Nephron (organoid): ENCODE results near the gene ARFGAP3.
A peak's percentile ranks its signal among the peaks of the same experiment; 100 is the strongest.

Source experiments
- H3K27ac Mint-ChIP-seq, 3 experiments: 2 replicates each; pipeline ENCODE4 v1.8.0; 2020; ENCODE audit warnings: mixed read lengths in 3 of 3, mild to moderate bottlenecking in 2 of 3, moderate library complexity in 1 of 3
- H3K27me3 Mint-ChIP-seq: 2 replicates; pipeline ENCODE4 v1.8.0; 2021; ENCODE audit warnings: low read depth, mild to moderate bottlenecking, moderate library complexity, mixed read lengths
- H3K36me3 Mint-ChIP-seq: 2 replicates; pipeline ENCODE4 v1.8.0; 2020; ENCODE audit warnings: low read depth, mixed read lengths
- H3K4me1 Mint-ChIP-seq: 2 replicates; pipeline ENCODE4 v1.8.0; 2020; ENCODE audit warnings: mixed read lengths
- H3K4me3 Mint-ChIP-seq, 3 experiments: 2 replicates each; pipeline ENCODE4 v1.8.0; 2020; ENCODE audit warnings: mild to moderate bottlenecking in 3 of 3, mixed read lengths in 3 of 3, moderate library complexity in 2 of 3
- H3K9me3 Mint-ChIP-seq: 2 replicates; pipeline ENCODE4 v1.8.0; 2020; ENCODE audit warnings: mixed read lengths
- TF ChIP-seq, protein P1 (sequence below), 3 experiments: fragments of 200-600 bp; sonication (generic); IDR thresholded peaks; one replicate each; pipeline ENCODE4 v1.5.0; 2021; ENCODE audit warnings: antibody characterized with exemption in 3 of 3; ENCODE audit not compliant: unreplicated experiment in 3 of 3

ARFGAP3 gene

DNA sequence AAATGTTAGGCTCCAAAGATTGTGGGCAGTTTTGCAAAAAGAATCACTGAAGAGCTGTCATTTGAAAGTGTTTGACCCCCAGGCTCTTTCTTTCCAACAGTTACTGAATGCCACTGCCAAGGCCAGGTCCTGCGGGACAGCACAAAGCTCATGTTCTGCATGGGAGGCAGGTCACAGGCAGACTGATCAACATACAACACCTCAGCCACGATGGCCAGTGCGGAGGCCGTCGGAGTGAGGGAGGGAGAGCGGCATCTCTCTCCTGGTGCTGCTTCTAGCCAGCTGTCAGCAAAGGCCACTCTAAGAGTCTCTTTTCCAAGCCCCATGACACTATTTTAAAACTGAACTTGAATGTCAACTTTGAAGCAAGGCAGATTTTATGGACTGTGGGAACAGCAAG, 49.9 kb downstream of the ARFGAP3 start:
- no peak overlapping the region for H3K4me3 Mint-ChIP-seq
- H3K27ac Mint-ChIP-seq = no peak overlapping the region
- no peaks in the 10 kb centered on the region for H3K27me3 Mint-ChIP-seq
- TF ChIP-seq, protein P1, sequence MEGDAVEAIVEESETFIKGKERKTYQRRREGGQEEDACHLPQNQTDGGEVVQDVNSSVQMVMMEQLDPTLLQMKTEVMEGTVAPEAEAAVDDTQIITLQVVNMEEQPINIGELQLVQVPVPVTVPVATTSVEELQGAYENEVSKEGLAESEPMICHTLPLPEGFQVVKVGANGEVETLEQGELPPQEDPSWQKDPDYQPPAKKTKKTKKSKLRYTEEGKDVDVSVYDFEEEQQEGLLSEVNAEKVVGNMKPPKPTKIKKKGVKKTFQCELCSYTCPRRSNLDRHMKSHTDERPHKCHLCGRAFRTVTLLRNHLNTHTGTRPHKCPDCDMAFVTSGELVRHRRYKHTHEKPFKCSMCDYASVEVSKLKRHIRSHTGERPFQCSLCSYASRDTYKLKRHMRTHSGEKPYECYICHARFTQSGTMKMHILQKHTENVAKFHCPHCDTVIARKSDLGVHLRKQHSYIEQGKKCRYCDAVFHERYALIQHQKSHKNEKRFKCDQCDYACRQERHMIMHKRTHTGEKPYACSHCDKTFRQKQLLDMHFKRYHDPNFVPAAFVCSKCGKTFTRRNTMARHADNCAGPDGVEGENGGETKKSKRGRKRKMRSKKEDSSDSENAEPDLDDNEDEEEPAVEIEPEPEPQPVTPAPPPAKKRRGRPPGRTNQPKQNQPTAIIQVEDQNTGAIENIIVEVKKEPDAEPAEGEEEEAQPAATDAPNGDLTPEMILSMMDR (IDR thresholded peaks at IDR 0.05; ENCODE audit: unreplicated experiment in 3 of 3) = no peak
- peaks cover 5% of the 10 kb centered on the region for H3K4me1 Mint-ChIP-seq
- no peaks in the 10 kb centered on the region for H3K9me3 Mint-ChIP-seq
- peaks cover 69% of the 10 kb centered on the region for H3K36me3 Mint-ChIP-seq

DNA sequence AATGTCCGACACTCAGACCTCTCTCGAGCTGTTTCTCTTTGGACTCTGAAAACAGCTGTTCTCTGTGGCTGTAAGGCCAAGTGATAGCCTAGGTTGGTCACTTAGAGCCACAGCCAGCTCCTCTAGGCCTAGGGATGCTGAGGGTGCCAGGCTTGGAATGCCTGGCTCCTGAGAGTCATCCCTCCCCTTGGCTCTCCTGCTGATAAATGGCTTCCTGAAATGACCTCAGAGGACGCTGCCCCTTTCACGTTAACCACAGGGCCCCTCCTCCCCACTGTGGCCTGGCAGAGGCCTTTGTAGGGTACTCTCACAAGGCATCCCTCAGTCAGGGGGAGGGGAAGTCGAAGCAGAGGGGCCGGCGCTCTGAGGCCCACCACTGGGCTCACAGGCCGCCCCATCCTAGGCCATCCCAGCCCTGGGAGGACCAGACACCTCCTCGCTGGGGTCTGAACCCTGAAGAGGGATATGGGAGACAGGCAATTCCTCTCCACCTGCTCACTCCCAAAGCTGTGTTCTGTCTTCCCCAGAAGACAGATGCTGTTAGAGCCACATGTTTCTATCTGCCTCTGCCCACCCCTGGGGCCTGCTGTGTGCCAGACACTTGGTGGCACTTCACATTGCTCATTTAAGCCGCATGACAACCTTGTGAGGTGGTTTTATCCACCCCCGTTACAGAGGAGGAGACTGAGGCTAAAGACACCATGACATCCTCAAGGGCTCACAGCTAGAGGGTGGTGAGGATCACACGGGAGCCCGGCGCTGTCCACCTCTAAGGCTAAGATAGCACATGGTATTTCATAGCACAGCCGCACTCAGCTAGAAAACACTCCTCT, 50.9 kb downstream of the ARFGAP3 start:
- no peaks in the 10 kb centered on the region for H3K27me3 Mint-ChIP-seq

DNA sequence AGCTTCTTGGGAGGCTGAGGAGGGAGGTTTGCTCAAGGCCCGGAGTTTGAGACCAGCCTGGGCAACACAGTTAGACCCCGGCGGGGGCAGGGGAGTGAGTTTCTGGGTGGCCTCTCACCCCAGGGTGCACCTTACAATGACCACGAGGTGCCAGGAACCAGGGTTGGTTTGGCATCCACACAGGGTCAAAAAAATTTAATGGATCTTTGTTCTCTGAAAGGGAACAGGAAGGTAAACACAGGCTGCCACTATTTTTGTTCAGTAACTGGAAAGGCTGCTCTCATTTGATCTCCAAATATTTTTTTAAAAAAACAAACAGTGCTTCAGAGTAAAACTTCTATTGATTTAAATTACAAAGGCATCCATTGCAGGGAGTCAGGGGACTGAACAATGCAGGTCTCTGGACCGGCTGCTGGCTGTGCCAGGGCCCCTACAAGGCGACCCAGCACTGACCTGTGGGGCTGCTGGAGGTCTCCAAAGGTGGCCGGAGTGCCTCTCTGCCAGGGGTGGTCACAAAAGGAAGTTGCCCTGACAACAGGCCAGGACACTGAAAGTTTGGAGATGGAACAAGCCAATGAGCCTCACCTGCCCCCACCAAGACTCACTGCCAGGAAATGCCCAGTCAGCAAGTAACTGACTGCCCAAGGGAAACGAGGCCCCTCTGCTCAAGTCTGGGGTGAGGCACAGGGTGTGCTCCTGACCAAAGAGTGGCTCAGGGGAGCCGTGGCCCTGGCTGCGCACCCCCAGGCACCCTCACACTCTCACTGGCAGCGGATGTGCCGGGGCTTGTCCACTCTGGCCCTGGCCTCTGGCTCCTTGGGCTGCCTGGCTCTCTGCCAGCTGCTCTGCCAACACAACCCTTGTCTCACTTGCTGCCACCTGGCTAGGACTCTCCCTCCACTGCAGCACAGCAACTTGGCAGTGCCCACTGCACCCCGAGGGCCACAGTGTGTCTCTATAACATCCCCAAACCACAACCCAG, 51.8 kb downstream of the ARFGAP3 start:
- TF ChIP-seq, protein P1 (IDR thresholded peaks at IDR 0.05; ENCODE audit: unreplicated experiment in 3 of 3) = no peak
- H3K4me3 Mint-ChIP-seq = no peak overlapping the region
- H3K27me3 Mint-ChIP-seq = no peaks in the 10 kb centered on the region
- H3K9me3 Mint-ChIP-seq = no peaks in the 10 kb centered on the region
- H3K36me3 Mint-ChIP-seq = peaks cover 68% of the 10 kb centered on the region
- H3K27ac Mint-ChIP-seq = peak overlapping the region; percentile 55 to 72 (median 59)
- peaks cover 5% of the 10 kb centered on the region for H3K4me1 Mint-ChIP-seq

More for the DNA sequence above, 50.9 kb downstream of the ARFGAP3 start:
- H3K4me3 Mint-ChIP-seq = no peak overlapping the region
- peak overlapping the region; percentile 55 to 67 (median 59) for H3K27ac Mint-ChIP-seq
- TF ChIP-seq, protein P1 (IDR thresholded peaks at IDR 0.05; ENCODE audit: unreplicated experiment in 3 of 3) = no peak
- no peaks in the 10 kb centered on the region for H3K9me3 Mint-ChIP-seq
- H3K4me1 Mint-ChIP-seq = peaks cover 5% of the 10 kb centered on the region
- H3K36me3 Mint-ChIP-seq = peaks cover 69% of the 10 kb centered on the region

DNA sequence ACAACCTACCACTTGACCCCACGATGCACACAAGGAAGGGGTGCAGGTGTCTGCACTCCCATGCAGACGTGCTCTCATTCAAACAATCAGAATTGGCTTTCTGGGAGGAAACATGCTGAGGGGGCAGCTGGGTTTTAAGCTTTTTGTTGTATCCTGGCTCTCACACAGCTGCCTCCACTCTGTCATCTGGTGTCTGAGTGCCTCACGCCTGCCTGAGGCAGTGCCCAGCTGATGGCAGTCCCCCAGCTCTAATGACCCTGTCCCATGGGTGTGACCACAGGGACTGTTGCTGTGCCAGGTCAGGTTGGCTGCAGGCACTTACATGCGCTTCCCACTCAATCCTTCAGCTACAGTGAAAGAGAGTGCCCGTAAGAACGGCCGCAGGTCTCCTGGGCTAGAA, 53.7 kb downstream of the ARFGAP3 start:
- Mint-ChIP-seq H3K4me1 (peaks cover 5% of the 10 kb centered on the region), H3K36me3 (peaks cover 68% of the 10 kb centered on the region), H3K4me3 (no peak overlapping the region), H3K9me3 (no peaks in the 10 kb centered on the region), H3K27ac (no peak overlapping the region), H3K27me3 (no peaks in the 10 kb centered on the region)
- TF ChIP-seq, protein P1 (IDR thresholded peaks at IDR 0.05; ENCODE audit: unreplicated experiment in 3 of 3) = no peak

DNA sequence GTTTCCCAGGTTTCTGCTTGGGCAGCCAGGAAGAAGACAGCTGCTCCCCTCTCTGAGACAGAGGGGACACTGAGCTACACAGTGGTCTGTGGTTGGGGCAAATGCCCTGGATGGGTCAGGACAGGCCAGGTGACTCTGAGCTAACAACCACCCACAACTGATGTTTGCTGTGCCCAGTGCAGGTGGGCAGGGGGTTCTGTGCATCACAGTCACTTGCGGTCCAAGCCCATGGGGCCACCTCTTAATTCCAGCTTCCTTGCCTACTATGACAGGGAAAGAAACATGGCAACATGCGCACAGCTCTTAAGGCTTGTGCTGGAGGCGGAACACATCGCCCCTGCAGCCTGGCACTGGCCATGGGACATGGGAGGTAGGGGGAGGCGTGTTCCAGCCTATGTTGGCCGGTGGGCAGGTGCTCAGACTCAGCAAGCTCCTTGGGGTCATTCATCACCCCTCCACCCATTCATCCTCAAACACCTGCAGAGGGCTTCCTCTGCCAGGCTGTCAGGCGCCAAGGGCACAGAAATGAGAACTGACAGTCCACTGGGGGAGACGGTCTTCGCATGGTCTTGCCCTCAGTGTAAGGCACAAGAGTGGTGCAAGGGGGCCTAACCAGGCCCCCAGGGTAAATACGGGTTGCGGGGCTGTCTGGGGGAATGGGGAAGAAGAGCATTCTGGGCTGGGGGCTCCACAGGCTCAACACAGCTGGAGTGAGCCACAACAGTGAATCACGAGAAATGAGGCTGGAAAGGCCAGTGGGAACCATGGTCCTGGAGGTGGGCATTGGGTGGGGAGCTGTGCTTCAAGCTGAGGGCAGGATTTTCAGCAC, 55.6 kb downstream of the ARFGAP3 start:
- Mint-ChIP-seq H3K4me1 (peaks cover 11% of the 10 kb centered on the region), H3K4me3 (no peak overlapping the region), H3K9me3 (no peaks in the 10 kb centered on the region), H3K36me3 (peaks cover 72% of the 10 kb centered on the region), H3K27ac (no peak overlapping the region), H3K27me3 (no peaks in the 10 kb centered on the region)
- TF ChIP-seq, protein P1 (IDR thresholded peaks at IDR 0.05; ENCODE audit: unreplicated experiment in 3 of 3) = no peak
